Epidermal melanocyte (primary cell): Measurements from ENCODE around the gene TTC1.

ENCODE experiments used
- DNase-seq: peaks from one replicate; pipeline ENCODE4 v3.0.0; 2011; ENCODE audit warnings: low spot score; ENCODE audit not compliant: insufficient read length

The TTC1 gene

GRCh38 chr5:160082614-160083500, 73.9 kb downstream of the TTC1 start:
- peak; percentile 52 for DNase-seq

DNA sequence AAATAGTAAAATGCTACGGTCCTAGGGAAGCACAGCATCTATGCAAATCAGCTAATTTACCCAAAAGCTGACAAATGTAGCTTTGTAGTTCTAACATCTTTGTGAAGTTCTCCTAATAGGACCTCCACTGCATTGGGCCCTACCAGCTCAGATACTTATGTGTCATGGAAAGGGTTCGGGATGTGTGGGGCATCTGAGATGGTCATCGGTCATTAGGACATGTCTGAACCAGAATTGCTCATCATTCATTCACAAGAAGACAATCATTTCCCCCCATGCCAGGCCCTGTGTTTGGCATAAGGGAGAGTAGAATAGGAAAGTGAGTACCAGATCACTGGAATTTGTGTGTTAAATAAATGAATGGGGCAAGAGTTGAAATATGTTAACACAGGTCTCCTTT, 74.6 kb downstream of the TTC1 start:
- no peak for DNase-seq

DNA sequence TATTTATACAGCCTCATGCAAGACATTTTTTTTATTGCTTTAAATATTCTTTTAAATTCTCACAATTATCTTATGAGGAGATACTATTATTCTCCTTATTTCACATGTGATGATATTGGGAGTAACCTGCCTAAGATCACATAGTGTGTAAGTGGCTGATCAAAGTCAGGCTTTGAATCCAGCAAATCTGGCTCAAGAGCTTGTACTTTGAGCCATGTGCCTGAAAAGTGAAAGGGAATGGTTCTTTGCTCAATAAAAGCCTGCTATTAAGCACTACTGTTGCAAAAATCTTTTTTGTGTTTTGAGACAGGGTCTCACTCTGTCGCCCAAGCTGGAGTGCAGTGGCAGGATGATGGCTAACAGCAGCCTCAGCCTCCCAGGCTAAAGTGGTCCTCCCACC, 75.2 kb downstream of the TTC1 start:
- DNase-seq, result no peak

GRCh38 chr5:160087199-160087598, 78.3 kb downstream of the TTC1 start:
- no peak for DNase-seq

- DNase-seq, result no peak
Measured at GRCh38 chr5:160088805-160089204, 79.9 kb downstream of the TTC1 start.

DNA sequence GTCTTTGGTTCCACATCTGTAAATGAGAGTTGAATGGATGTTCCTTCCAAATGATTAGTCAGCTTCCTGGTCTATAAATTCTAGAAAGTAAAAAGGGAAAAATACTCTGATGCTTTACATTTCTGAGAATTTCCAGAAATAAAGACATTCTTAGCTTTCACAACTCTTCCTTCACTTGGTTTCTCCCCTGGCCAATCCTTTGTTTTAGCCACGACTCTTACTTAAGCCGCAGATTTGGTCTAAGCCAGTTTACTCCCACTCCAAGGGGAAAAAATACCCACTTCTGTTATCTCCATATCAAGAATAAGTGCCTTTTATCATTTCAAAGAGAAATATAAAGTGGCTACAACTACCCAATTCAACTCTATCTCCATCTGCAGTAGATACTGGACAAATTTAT, 80.6 kb downstream of the TTC1 start:
- DNase-seq, result no peak

- DNase-seq, result no peak
Measured at GRCh38 chr5:160090059-160090458, 81.1 kb downstream of the TTC1 start.

DNA sequence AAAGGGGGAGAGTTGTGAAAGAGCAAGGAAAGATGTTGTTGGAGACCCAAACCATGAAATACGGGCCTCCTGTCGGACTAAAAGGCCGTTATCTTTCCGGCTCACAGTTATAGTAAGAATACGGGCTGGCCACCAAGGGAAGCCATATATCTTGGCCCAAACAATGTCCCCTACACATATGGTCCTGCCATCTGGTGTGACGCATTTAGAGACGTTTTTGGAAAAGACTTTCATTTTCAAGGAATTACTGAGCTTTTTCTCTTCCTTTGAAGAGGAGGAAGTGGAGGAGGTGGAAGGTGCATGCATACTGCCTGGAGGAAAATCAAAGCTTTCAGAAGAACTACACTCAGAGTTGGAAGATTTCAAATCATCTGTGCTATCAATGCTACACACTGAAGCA, 83.6 kb downstream of the TTC1 start:
- DNase-seq, result no peak

GRCh38 chr5:160092960-160093707, 84.2 kb downstream of the TTC1 start:
- no peak for DNase-seq

DNA sequence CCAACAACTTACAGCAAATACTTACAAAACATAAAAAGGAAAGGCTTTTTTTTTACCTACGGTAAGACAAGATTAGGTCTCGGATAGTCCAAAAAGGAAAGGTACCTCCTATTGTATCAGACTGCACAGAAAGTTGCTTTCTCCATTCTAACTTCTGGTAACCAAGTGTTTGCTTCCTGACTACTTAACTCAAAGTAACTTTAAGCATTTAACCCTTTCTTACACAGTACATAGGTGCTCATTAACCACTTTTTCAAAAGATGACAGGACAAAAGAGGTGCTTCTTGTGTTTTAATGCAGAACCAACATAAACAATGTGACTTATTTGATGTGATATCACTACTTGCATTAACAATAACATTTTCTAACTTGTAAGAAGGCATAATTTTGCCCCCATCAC, 87.2 kb downstream of the TTC1 start:
- no peak for DNase-seq

DNA sequence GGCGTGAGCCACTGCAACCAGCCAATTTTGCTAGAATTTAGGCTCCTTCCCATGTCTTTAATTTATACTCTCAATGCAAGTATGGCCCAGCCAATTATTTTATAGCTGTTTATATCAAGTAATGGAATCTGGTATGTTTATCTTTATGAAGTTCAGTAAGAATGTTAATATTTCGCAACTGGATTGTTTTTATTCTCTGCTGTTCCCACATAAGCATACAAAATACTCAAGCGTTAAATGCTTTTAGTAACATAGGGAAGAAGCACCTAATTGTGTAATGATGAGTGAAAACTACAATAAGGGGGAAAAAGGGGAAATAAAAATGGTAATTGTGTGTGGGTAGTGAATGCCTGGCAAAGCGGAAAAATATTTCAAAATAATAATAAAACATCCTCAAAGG, 89.1 kb downstream of the TTC1 start:
- DNase-seq, result no peak

DNA sequence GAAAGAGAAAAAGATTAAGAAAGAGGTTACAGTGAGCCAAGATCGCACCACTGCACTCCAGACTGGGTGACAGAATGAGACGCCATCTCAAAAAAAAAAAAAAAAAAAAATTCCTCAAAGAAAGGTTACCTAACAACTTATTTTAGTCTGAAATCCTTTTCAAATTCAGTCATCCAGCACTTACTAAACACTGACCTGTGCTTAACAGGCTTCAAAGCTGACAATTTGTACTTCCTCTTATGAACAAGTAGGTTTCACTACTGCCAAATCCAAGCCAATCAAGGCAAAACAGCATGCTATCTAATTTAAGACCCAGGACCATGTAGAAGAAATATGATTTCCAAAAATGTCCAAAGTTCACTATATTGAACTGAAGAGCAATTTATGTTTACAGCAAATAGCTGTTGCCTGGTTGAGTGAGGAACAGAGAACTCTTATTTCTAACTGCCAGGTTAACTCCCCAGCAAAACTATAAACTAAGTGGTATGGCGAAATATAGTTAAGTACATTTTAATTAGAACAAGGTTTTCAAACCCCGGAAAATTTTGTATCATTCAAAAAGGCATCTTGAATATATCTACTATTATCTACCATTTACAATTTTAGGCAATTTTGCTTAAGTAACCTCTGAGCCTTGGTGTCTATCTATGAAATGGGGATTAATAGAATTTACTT, 96.9 kb downstream of the TTC1 start:
- no peak for DNase-seq

DNA sequence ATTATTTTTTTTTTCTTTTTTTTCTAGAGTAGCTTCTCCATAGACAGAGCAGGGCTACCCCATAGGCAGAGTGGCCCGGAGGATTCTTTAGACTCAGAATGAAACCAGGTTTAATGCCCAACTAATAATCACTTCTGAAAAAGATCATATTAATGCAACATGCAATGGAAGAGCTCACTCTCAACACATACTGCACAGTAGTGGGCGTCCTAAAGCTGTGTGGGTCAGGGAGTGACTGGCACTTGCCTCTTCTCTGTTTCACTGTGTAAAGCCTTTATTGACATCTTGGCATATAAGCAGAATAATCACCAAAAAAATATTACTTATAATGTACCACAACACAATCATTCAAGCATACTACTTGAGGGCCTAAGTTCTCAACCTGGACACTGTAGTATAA, 99.2 kb downstream of the TTC1 start:
- no peak for DNase-seq
